ENCODE measurements around the gene MTHFD1L.

The MTHFD1L gene

GRCh38 chr6:150863213-150863928 lies 2.1 kb upstream of the MTHFD1L start:
- H3K27me3 ChIP-seq (ENCODE audit: insufficient read depth, low read length, poor library complexity, severe bottlenecking), result no peaks in the 10 kb centered on the region
- H3F3A ChIP-seq (ENCODE audit: low read depth), result no peaks in the 10 kb centered on the region
- peaks cover 20% of the 10 kb centered on the region for H3K79me2 ChIP-seq (ENCODE audit: insufficient read depth, low read length)
- peaks cover 5% of the 10 kb centered on the region for H4K20me1 ChIP-seq (ENCODE audit: insufficient read depth, low read length, poor library complexity, severe bottlenecking)
- H3K4me3 ChIP-seq (ENCODE audit: low read length, poor library complexity, severe bottlenecking), result no peak overlapping the region
- H2AFZ ChIP-seq (ENCODE audit: low read length), result no peak overlapping the region
- H3K36me3 ChIP-seq (ENCODE audit: insufficient read depth, low read length), result no peaks in the 10 kb centered on the region
- no peaks in the 10 kb centered on the region for H3K9me2 ChIP-seq (replicated peaks; ENCODE audit: low read depth, low read length)
- no peak overlapping the region for H3K4me2 ChIP-seq (ENCODE audit: low read depth, low read length, poor library complexity, severe bottlenecking)
- H3K4me1 ChIP-seq (ENCODE audit: insufficient read depth, low read length, poor library complexity, severe bottlenecking), result peaks cover 8% of the 10 kb centered on the region
- no peaks in the 10 kb centered on the region for H3K9me3 ChIP-seq (ENCODE audit: insufficient read depth, low read depth, low read length)
- no peak overlapping the region for H3K9ac ChIP-seq (ENCODE audit: low read depth, low read length, poor library complexity, severe bottlenecking)
- TF ChIP-seq EZH2phosphoT487 (IDR thresholded peaks at IDR 0.05; ENCODE audit: borderline replicate concordance), result no peak
- TF ChIP-seq, protein P1, sequence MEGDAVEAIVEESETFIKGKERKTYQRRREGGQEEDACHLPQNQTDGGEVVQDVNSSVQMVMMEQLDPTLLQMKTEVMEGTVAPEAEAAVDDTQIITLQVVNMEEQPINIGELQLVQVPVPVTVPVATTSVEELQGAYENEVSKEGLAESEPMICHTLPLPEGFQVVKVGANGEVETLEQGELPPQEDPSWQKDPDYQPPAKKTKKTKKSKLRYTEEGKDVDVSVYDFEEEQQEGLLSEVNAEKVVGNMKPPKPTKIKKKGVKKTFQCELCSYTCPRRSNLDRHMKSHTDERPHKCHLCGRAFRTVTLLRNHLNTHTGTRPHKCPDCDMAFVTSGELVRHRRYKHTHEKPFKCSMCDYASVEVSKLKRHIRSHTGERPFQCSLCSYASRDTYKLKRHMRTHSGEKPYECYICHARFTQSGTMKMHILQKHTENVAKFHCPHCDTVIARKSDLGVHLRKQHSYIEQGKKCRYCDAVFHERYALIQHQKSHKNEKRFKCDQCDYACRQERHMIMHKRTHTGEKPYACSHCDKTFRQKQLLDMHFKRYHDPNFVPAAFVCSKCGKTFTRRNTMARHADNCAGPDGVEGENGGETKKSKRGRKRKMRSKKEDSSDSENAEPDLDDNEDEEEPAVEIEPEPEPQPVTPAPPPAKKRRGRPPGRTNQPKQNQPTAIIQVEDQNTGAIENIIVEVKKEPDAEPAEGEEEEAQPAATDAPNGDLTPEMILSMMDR (conservative IDR thresholded peaks at IDR 0.05; ENCODE audit: low read length), result no peak

DNA sequence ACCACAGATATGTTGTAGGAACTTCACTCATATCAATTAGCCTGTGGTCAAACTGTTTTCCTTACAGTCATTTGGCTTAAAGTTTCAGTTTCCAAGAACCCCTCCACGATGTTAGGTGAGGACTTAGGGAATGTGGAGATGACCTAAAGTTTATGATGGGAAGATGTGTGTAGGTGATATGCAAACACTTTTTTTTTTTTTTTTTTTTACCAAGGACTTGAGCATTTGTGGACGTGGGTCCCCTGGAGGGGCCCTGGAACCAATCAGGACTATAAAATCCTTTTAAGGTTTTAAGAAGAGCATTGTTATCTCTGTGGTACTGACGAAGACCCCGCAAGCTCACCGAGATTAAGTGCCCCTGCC lies 478 bp upstream of the MTHFD1L start:
- Histone ChIP-seq H3K4me2 (ENCODE audit: low read depth, low read length, poor library complexity, severe bottlenecking) (peak overlapping the region; percentile 85), H4K20me1 (ENCODE audit: insufficient read depth, low read length, poor library complexity, severe bottlenecking) (peaks cover 5% of the 10 kb centered on the region), H3K9me2 (replicated peaks; ENCODE audit: low read depth, low read length) (no peaks in the 10 kb centered on the region), H3F3A (ENCODE audit: low read depth) (no peaks in the 10 kb centered on the region), H3K9ac (ENCODE audit: low read depth, low read length, poor library complexity, severe bottlenecking) (peak overlapping the region; percentile 70), H3K27me3 (ENCODE audit: insufficient read depth, low read length, poor library complexity, severe bottlenecking) (no peaks in the 10 kb centered on the region), H3K36me3 (ENCODE audit: insufficient read depth, low read length) (no peaks in the 10 kb centered on the region), H3K9me3 (ENCODE audit: insufficient read depth, low read depth, low read length) (no peaks in the 10 kb centered on the region), H2AFZ (ENCODE audit: low read length) (peak overlapping the region; percentile 67), H3K4me3 (ENCODE audit: low read length, poor library complexity, severe bottlenecking) (peak overlapping the region; percentile 96), H3K79me2 (ENCODE audit: insufficient read depth, low read length) (peaks cover 37% of the 10 kb centered on the region), H3K4me1 (ENCODE audit: insufficient read depth, low read length, poor library complexity, severe bottlenecking) (peaks cover 9% of the 10 kb centered on the region)
- no peak for TF ChIP-seq EZH2phosphoT487 (IDR thresholded peaks at IDR 0.05; ENCODE audit: borderline replicate concordance)
- TF ChIP-seq, protein P1 (conservative IDR thresholded peaks at IDR 0.05; ENCODE audit: low read length), result no peak

DNA sequence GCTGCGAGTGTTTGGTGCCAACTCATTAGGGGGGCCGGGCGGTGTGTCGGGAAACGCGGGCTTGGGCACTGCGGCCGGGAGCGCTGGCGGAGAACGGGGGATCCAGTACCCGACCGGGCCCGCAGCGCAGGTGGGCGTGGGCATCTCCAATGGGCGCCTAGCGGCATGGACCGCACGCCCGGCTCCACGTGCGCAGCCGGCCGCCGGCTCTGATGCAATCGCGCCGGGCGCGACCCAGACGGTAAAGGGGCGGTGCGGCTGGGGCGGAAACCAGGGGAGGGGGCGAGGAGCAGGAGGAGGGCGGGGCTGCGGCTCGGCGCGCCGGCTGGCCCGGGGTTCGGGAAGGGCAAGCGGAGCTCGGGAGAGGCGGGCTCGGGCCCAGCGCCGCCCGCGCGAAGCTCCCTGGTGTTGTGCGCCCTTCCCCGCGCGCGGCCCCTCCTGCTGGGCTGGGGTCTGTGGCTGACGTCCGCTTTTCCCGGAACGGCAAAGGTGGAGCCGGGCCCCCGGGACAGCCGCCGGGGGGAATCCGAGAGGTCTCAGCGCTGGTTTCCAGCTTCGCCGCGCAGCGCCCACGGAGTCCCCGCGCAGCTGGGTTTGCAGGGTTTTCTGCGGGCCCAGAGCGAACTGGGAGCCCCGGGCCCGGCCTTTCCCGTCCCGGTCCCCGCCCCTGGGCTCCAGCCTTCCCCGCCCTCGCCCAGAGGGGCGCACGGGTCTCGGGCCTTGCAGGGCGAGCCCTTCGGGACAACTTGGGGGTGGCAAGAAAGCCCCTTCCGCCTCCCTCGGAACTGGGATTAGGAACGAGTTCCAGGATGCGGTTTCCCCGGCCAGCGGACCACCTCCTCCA lies 867 bp downstream of the MTHFD1L start:
- Histone ChIP-seq H3K9ac (ENCODE audit: low read depth, low read length, poor library complexity, severe bottlenecking) (peak overlapping the region; percentile 94), H2AFZ (ENCODE audit: low read length) (peak overlapping the region; percentile 79)

More for the DNA sequence above, 867 bp downstream of the MTHFD1L start:
- Histone ChIP-seq H3K9me2 (replicated peaks; ENCODE audit: low read depth, low read length) (no peaks in the 10 kb centered on the region), H3K9me3 (ENCODE audit: insufficient read depth, low read depth, low read length) (no peaks in the 10 kb centered on the region), H3K79me2 (ENCODE audit: insufficient read depth, low read length) (peaks cover 48% of the 10 kb centered on the region), H3K27me3 (ENCODE audit: insufficient read depth, low read length, poor library complexity, severe bottlenecking) (no peaks in the 10 kb centered on the region), H3K4me3 (ENCODE audit: low read length, poor library complexity, severe bottlenecking) (peak overlapping the region; percentile 96), H3K36me3 (ENCODE audit: insufficient read depth, low read length) (no peaks in the 10 kb centered on the region), H3F3A (ENCODE audit: low read depth) (no peaks in the 10 kb centered on the region), H3K4me1 (ENCODE audit: insufficient read depth, low read length, poor library complexity, severe bottlenecking) (peaks cover 12% of the 10 kb centered on the region), H3K4me2 (ENCODE audit: low read depth, low read length, poor library complexity, severe bottlenecking) (peak overlapping the region; percentile 85), H4K20me1 (ENCODE audit: insufficient read depth, low read length, poor library complexity, severe bottlenecking) (peaks cover 5% of the 10 kb centered on the region)
- TF ChIP-seq EZH2phosphoT487 (IDR thresholded peaks at IDR 0.05; ENCODE audit: borderline replicate concordance), result no peak
- TF ChIP-seq, protein P1 (conservative IDR thresholded peaks at IDR 0.05; ENCODE audit: low read length), result no peak
